ENCODE measurements around the gene MAPKAPK5.

DNA sequence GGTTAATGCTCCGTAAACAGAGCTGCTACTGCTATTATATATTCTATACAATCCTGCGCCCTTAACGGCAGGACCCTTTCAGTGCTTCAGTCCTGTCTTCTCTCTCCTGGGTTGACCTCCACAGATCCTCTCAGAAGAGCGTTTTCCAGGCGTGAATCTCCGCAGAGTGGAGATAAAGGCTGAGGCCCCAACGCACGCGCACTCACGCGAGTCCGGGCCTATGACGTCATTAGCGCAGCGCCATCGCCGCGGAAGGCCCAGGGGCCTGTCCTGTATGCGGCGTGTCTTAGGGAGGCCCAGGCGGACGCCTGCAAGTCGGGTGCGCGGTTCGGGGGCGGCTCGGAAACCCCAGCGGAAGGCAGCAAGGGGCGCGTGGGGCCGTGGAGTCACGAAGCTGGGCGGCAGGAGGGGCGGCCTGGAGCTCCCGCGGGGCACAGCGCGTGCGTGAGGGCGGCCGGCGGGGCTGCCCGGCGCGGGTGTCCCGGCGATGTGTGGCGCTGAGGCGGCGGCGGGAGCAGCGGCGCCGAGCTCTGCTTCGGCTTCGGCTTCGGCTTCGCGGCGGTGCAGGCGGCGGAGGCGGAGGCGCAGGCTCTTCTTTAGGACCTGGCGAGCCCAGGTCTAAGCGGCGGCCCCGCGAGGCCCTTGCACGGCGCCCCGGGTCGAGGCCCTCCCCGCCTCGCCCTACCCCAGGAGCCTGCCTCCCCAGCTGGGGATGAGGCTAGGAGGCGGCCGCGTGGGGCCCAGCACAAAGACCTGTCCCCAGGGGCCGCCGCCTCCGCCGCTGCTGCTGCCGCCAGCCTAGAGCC, at the start of gene MAPKAPK5:
- TF ChIP-seq, protein P1, sequence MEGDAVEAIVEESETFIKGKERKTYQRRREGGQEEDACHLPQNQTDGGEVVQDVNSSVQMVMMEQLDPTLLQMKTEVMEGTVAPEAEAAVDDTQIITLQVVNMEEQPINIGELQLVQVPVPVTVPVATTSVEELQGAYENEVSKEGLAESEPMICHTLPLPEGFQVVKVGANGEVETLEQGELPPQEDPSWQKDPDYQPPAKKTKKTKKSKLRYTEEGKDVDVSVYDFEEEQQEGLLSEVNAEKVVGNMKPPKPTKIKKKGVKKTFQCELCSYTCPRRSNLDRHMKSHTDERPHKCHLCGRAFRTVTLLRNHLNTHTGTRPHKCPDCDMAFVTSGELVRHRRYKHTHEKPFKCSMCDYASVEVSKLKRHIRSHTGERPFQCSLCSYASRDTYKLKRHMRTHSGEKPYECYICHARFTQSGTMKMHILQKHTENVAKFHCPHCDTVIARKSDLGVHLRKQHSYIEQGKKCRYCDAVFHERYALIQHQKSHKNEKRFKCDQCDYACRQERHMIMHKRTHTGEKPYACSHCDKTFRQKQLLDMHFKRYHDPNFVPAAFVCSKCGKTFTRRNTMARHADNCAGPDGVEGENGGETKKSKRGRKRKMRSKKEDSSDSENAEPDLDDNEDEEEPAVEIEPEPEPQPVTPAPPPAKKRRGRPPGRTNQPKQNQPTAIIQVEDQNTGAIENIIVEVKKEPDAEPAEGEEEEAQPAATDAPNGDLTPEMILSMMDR (IDR thresholded peaks at IDR 0.05), result peak in 2 of 4 experiments; percentile 43 to 47
- TF ChIP-seq POLR2A (IDR thresholded peaks at IDR 0.05), result peak; percentile 55 to 66

Data from uterus (tissue), 2 donors.